Measurements from ENCODE around the gene P2RY1. TPM values are rescaled to one million over a fixed set of nuclear protein-coding genes. Genes with fewer than 3 reads are reported as not detected.
"Not testable (repeated sequence)": the region's sequence is repeated elsewhere in the genome, so short reads cannot be mapped to it uniquely, and the experiment has no call there.

The P2RY1 gene
- total RNA-seq, 2 donors from 2014 or later, result 0.82 to 1.9 TPM

GRCh38 chr3:152870027-152870426 lies 35.1 kb downstream of the P2RY1 start:
- peaks cover 0 to 6% of the 10 kb centered on the region in 2 donors for H3K9me3 Mint-ChIP-seq
- no peak for ATAC-seq
- no peak for DNase-seq (ENCODE audit: low spot score in 2 of 2)
- no peak overlapping the region for H3K27ac Mint-ChIP-seq
- H3K36me3 Mint-ChIP-seq, result peaks cover 0 to 5% of the 10 kb centered on the region in 2 donors

DNA sequence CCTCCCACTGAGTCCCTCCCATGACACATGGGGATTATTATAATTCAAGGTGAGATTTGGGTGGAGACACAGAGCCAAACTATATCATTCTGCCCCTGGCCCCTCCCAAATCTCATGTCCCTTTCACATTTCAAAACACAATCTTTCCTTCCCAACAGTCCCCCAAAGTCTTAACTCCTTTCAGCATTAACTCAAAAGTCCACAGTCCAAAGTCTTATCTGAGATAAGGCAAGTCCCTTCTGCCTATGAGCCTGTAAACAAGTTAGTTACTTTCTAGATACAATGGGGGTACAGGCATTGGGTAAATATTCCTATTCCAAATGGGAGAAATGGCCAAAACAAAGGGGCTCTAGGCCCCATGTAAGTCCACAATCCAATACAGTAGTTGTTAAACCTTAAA lies 38.4 kb downstream of the P2RY1 start:
- H3K36me3 Mint-ChIP-seq, ATAC-seq, H3K9me3 Mint-ChIP-seq: not testable (repeated sequence)

GRCh38 chr3:152874896-152875749 lies 40.2 kb downstream of the P2RY1 start:
- ATAC-seq (no peak), DNase-seq (ENCODE audit: low spot score in 2 of 2) (no peak)
- Mint-ChIP-seq H3K9me3 (peaks cover 10 to 11% of the 10 kb centered on the region in 2 donors), H3K36me3 (peaks cover 4 to 5% of the 10 kb centered on the region in 2 donors), H3K27ac (no peak overlapping the region)

More for the DNA sequence above, 38.4 kb downstream of the P2RY1 start:
- H3K27ac Mint-ChIP-seq; DNase-seq (ENCODE audit: low spot score in 2 of 2): not testable (repeated sequence)

DNA sequence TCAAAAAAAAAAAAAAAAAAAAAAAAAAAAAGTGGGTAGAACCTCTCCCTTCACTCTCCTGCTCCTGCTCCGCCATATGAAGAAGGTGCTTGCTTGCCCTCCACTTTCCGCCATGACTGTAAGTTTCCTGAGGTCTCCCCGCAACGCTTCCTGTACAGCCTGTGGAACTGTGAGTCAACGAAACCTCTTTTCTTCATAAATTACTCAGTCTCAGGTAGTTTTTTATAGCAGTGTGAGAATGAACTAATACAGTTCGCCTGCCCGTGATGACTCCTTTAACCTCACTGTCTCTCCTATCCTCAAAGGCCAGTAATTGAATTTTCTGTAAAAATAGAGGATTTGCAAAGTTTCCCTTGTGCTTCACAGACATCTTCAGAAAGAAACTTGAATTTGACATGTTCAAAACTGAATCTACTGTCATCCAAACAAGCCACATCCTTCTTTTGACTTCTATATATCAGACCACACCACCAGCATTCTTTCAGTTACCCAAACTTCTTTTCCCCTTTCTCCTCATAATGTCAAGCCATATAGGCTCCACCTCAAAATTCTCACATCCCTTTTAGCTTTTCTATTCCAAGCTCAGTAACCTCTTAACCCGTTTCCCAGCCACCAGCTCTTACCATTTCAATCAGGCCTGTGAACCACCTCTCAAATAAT lies 44.3 kb downstream of the P2RY1 start:
- Mint-ChIP-seq H3K9me3 (peaks cover 10 to 11% of the 10 kb centered on the region in 2 donors), H3K27ac (no peak overlapping the region), H3K36me3 (peaks cover 4 to 5% of the 10 kb centered on the region in 2 donors)
- no peak for DNase-seq (ENCODE audit: low spot score in 2 of 2)
- ATAC-seq, result peak; percentile 66 to 86

DNA sequence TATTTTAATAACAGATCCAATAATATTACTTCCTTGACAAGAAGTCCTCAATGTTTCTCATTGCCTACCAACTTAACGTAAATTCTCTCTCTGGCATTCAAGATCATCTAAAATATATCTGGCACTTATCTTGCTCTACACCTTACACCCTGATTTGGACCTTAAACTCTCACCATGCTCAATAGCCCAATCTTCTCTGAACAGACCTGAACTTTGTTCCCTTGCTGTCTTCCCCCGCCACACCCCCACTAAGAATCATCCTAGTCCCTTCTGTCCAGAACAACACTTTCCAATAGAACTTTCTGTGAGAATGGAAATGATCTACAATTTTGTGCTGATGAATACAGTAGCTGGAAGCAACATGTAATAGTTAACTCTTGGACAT lies 44.9 kb downstream of the P2RY1 start:
- H3K27ac Mint-ChIP-seq, result no peak overlapping the region

DNA sequence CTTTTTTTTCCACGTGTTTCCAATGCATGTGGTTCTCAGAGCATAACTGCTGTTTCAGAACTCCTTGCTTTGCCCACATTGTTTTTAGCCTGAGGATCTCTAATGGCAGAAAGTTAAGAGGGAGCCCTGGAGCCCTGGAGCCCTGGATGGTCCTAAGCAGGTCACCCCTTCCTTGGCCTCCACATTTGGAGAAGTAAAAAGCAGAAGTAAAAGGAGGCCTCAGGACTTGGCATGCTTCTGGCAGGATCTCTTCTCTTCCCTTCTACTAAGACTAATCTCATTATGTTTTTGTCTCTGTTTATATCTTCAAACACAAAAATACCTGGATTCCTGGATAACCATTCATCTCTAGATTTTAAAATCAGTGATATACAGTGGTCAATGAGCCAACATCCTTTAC lies 50.1 kb downstream of the P2RY1 start:
- ATAC-seq, result no peak
- H3K36me3 Mint-ChIP-seq, result no peaks in the 10 kb centered on the region
- H3K27ac Mint-ChIP-seq, result no peak overlapping the region
- no peak for DNase-seq (ENCODE audit: low spot score in 2 of 2)
- no peaks in the 10 kb centered on the region for H3K9me3 Mint-ChIP-seq

More for the DNA sequence above, 44.9 kb downstream of the P2RY1 start:
- no peak for DNase-seq (ENCODE audit: low spot score in 2 of 2)
- ATAC-seq, result no peak
- peaks cover under 1 to 4% of the 10 kb centered on the region in 2 donors for H3K36me3 Mint-ChIP-seq
- peaks cover 7 to 10% of the 10 kb centered on the region in 2 donors for H3K9me3 Mint-ChIP-seq

Data from activated naive CD4-positive, alpha-beta T cell treated with anti-CD3 and anti-CD28 coated beads, Interleukin-2, amount 50 U/mL, for 72 hours (primary cell).